Stomach (tissue), 4 donors: ENCODE measurements around the gene KIF3B.

Experiments used
- POLR2AphosphoS5 ChIP-seq, 3 donors: sonication (generic); formaldehyde crosslinking; IDR thresholded peaks; one replicate each; pipeline ENCODE4 v1.6.1; 2016; ENCODE audit warnings: antibody characterized with exemption in 3 of 3
- TF ChIP-seq, protein P1 (sequence below), 7 experiments: fragments of 450-650 bp in 4 of 7; fragments of 200-600 bp in 3 of 7; sonication (generic) in 3 of 7; IDR thresholded peaks; one replicate each; pipeline ENCODE4 v1.5.1; 2016 to 2019; ENCODE audit warnings: antibody characterized with exemption in 7 of 7, control low read depth in 2 of 7, mild to moderate bottlenecking in 1 of 7

DNA sequence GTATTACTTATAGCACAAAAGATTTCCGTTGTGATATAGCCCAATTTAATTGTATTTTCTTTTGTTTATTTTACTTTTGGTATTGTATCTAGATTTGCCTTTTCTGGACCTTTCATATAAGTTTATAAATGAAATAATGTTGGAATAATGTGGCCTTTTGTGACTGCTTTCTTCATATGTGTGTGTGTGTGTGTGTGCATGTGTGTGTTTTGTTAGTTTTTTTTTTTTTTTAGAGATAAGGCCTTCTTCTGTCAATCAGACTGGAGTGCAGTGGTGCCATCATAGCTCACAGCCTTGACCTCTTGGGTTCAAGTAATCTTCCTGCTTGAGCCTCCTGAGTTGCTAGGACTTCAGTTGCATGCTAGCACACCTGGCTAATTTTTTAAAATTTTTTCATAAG lies 42.9 kb downstream of the KIF3B start:
- TF ChIP-seq, protein P1, sequence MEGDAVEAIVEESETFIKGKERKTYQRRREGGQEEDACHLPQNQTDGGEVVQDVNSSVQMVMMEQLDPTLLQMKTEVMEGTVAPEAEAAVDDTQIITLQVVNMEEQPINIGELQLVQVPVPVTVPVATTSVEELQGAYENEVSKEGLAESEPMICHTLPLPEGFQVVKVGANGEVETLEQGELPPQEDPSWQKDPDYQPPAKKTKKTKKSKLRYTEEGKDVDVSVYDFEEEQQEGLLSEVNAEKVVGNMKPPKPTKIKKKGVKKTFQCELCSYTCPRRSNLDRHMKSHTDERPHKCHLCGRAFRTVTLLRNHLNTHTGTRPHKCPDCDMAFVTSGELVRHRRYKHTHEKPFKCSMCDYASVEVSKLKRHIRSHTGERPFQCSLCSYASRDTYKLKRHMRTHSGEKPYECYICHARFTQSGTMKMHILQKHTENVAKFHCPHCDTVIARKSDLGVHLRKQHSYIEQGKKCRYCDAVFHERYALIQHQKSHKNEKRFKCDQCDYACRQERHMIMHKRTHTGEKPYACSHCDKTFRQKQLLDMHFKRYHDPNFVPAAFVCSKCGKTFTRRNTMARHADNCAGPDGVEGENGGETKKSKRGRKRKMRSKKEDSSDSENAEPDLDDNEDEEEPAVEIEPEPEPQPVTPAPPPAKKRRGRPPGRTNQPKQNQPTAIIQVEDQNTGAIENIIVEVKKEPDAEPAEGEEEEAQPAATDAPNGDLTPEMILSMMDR (IDR thresholded peaks at IDR 0.05) = no peak
- TF ChIP-seq POLR2AphosphoS5 (IDR thresholded peaks at IDR 0.05) = no peak
